Measurements from ENCODE around the gene DGKB. TPM values are rescaled to one million over a fixed set of nuclear protein-coding genes. Genes with fewer than 3 reads are reported as not detected.
"Not testable (repeated sequence)": the region's sequence is repeated elsewhere in the genome, so short reads cannot be mapped to it uniquely, and the experiment has no call there.

DGKB gene
- polyA plus RNA-seq, 4 donors, result 0.19 to 0.31 TPM; not detected in 2

DNA sequence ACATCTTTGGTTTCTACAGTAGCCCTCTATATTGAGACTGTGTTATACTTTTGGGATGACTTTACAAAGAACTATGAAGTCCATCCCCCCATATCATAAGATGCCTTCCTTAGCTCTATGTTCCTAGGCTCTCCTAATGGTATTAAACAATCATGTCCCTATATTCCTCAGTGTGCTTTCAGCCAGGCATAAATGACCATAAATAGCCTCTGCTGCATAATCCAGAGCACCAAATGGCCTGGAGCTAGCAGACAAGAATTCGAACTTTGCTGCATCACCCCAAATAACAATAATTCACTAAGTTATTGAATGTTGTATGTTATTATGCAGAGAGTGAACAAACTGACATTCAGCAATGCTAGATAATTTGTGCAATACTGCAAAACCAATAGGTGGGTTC is 405.2 kb downstream of the DGKB start:
- no peaks in the 10 kb centered on the region for H3K36me3 ChIP-seq (ENCODE audit: control insufficient read depth in 3 of 3, insufficient read depth in 2 of 3, low read depth in 1 of 3, low read length in 3 of 3)
- no peaks in the 10 kb centered on the region for H3K4me1 ChIP-seq (ENCODE audit: control insufficient read depth in 3 of 3, insufficient read depth in 2 of 3, low read depth in 1 of 3, low read length in 2 of 3)
- no peaks in the 10 kb centered on the region for H3K27me3 ChIP-seq (ENCODE audit: control insufficient read depth in 3 of 3, insufficient read depth in 3 of 3, low read length in 3 of 3)
- H3K27ac ChIP-seq (ENCODE audit: low read depth in 1 of 3, low read length in 2 of 3), result no peak overlapping the region
- DNase-seq (no peak), FAIRE-seq (no peak)
- WGBS, 3 donors, result 67 to 75% (median 68%) methylated on average over 1 of the region's 1 CpG
- H3K9me3 ChIP-seq (ENCODE audit: control insufficient read depth in 2 of 2, insufficient read depth in 1 of 2, low read depth in 1 of 2, low read length in 1 of 2), result no peaks in the 10 kb centered on the region
- no peak overlapping the region for H3K4me3 ChIP-seq (ENCODE audit: low read depth in 1 of 3, low read length in 3 of 3)

GRCh38 chr7:14495633-14496032 is 406.9 kb downstream of the DGKB start:
- FAIRE-seq (no peak), DNase-seq (no peak)
- no peaks in the 10 kb centered on the region for H3K36me3 ChIP-seq (ENCODE audit: control insufficient read depth in 3 of 3, insufficient read depth in 2 of 3, low read depth in 1 of 3, low read length in 3 of 3)
- H3K9me3 ChIP-seq (ENCODE audit: control insufficient read depth in 2 of 2, insufficient read depth in 1 of 2, low read depth in 1 of 2, low read length in 1 of 2), result no peaks in the 10 kb centered on the region
- H3K4me1 ChIP-seq (ENCODE audit: control insufficient read depth in 3 of 3, insufficient read depth in 2 of 3, low read depth in 1 of 3, low read length in 2 of 3), result no peaks in the 10 kb centered on the region
- WGBS, 3 donors, result 35 to 71% (median 50%) methylated on average over 2 of the region's 2 CpGs
- no peak overlapping the region for H3K4me3 ChIP-seq (ENCODE audit: low read depth in 1 of 3, low read length in 3 of 3)
- H3K27me3 ChIP-seq (ENCODE audit: control insufficient read depth in 3 of 3, insufficient read depth in 3 of 3, low read length in 3 of 3), result no peaks in the 10 kb centered on the region
- no peak overlapping the region for H3K27ac ChIP-seq (ENCODE audit: low read depth in 1 of 3, low read length in 2 of 3)

GRCh38 chr7:14487701-14488395 is 414.7 kb downstream of the DGKB start:
- no peaks in the 10 kb centered on the region for H3K9me3 ChIP-seq (ENCODE audit: control insufficient read depth in 2 of 2, insufficient read depth in 1 of 2, low read depth in 1 of 2, low read length in 1 of 2)
- no peaks in the 10 kb centered on the region for H3K36me3 ChIP-seq (ENCODE audit: control insufficient read depth in 3 of 3, insufficient read depth in 2 of 3, low read depth in 1 of 3, low read length in 3 of 3)
- H3K4me1 ChIP-seq (ENCODE audit: control insufficient read depth in 3 of 3, insufficient read depth in 2 of 3, low read depth in 1 of 3, low read length in 2 of 3), result no peaks in the 10 kb centered on the region
- no peak overlapping the region for H3K4me3 ChIP-seq (ENCODE audit: low read depth in 1 of 3, low read length in 3 of 3)
- H3K27ac ChIP-seq (ENCODE audit: low read depth in 1 of 3, low read length in 2 of 3), result no peak overlapping the region
- no peaks in the 10 kb centered on the region for H3K27me3 ChIP-seq (ENCODE audit: control insufficient read depth in 3 of 3, insufficient read depth in 3 of 3, low read length in 3 of 3)
- FAIRE-seq, result no peak
- 43 to 54% (median 49%) methylated on average over 3 of the region's 3 CpGs for WGBS, 3 donors
- DNase-seq, result no peak

DNA sequence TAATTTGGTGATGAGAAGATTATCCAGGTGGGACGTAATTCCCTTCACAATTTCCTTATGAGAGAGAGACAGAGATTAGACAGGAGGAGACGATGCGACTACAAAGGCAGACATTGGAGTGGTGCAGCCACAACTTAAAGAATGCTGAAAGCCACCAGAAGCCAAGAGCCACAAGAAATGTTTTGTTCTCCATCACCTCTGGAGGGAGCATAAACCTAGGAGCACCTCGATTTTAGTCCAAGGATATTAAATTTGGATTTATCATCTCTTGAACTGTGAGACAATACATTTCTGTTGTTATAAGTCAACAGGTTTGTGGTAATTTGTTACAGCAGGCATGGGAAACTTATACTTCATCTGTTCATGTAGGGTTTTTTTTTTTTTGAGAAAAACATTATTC is 418.9 kb downstream of the DGKB start:
- FAIRE-seq (no peak), DNase-seq (no peak)
- no peaks in the 10 kb centered on the region for H3K36me3 ChIP-seq (ENCODE audit: control insufficient read depth in 3 of 3, insufficient read depth in 2 of 3, low read depth in 1 of 3, low read length in 3 of 3)
- H3K4me3 ChIP-seq (ENCODE audit: low read depth in 1 of 3, low read length in 3 of 3), result no peak overlapping the region
- WGBS, 3 donors, result 55 to 79% (median 60%) methylated on average over 4 of the region's 4 CpGs
- no peaks in the 10 kb centered on the region for H3K9me3 ChIP-seq (ENCODE audit: control insufficient read depth in 2 of 2, insufficient read depth in 1 of 2, low read depth in 1 of 2, low read length in 1 of 2)
- H3K4me1 ChIP-seq (ENCODE audit: control insufficient read depth in 3 of 3, insufficient read depth in 2 of 3, low read depth in 1 of 3, low read length in 2 of 3), result no peaks in the 10 kb centered on the region
- H3K27ac ChIP-seq (ENCODE audit: low read depth in 1 of 3, low read length in 2 of 3), result no peak overlapping the region
- no peaks in the 10 kb centered on the region for H3K27me3 ChIP-seq (ENCODE audit: control insufficient read depth in 3 of 3, insufficient read depth in 3 of 3, low read length in 3 of 3)

- no peak for FAIRE-seq
- Histone ChIP-seq H3K9me3 (ENCODE audit: control insufficient read depth in 2 of 2, insufficient read depth in 1 of 2, low read depth in 1 of 2, low read length in 1 of 2) (no peaks in the 10 kb centered on the region), H3K27ac (ENCODE audit: low read depth in 1 of 3, low read length in 2 of 3) (no peak overlapping the region), H3K36me3 (ENCODE audit: control insufficient read depth in 3 of 3, insufficient read depth in 2 of 3, low read depth in 1 of 3, low read length in 3 of 3) (no peaks in the 10 kb centered on the region), H3K4me3 (ENCODE audit: low read depth in 1 of 3, low read length in 3 of 3) (no peak overlapping the region), H3K4me1 (ENCODE audit: control insufficient read depth in 3 of 3, insufficient read depth in 2 of 3, low read depth in 1 of 3, low read length in 2 of 3) (no peaks in the 10 kb centered on the region), H3K27me3 (ENCODE audit: control insufficient read depth in 3 of 3, insufficient read depth in 3 of 3, low read length in 3 of 3) (no peaks in the 10 kb centered on the region)
- DNase-seq, result no peak
- WGBS, 3 donors, result 76 to 80% (median 77%) methylated on average over 1 of the region's 1 CpG
These were observed 422.3 kb downstream of the DGKB start for GRCh38 chr7:14480281-14480680.

DNA sequence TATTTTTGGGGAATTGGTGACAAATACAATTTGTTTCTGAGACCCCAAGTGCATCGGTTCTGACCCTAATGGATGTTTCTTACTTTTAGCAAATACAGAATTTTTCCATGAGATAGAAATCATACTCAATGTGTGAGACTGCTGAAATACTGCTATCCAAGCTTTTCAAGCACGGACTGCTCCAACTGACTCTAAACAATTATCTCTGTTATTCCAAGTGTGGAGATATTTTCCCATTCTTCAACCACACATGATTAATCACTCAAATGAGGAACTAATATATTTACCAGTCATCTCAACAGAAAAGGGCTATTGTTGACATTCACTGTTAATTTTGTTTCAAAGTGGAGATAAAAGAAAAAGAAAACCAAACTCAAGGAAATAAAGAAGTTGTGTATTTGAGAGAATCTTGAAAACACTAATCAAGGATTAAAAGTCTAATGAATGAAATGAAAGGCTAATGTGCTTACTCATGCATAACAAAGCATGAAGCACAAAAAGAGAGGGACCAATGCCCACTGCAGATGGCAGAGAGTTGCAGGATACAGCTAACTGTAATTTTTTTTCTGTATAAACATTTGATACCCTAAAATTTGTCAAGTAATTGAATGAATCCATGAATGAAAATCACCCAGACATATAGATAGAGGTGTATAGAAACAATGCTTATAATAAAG is 423.6 kb downstream of the DGKB start:
- H3K27me3 ChIP-seq (ENCODE audit: control insufficient read depth in 3 of 3, insufficient read depth in 3 of 3, low read length in 3 of 3), result no peaks in the 10 kb centered on the region
- H3K27ac ChIP-seq (ENCODE audit: low read depth in 1 of 3, low read length in 2 of 3), result no peak overlapping the region
- DNase-seq, result no peak
- FAIRE-seq, result no peak
- H3K36me3 ChIP-seq (ENCODE audit: control insufficient read depth in 3 of 3, insufficient read depth in 2 of 3, low read depth in 1 of 3, low read length in 3 of 3), result no peaks in the 10 kb centered on the region
- 73 to 82% (median 74%) methylated on average over 2 of the region's 2 CpGs for WGBS, 3 donors
- no peaks in the 10 kb centered on the region for H3K9me3 ChIP-seq (ENCODE audit: control insufficient read depth in 2 of 2, insufficient read depth in 1 of 2, low read depth in 1 of 2, low read length in 1 of 2)
- no peaks in the 10 kb centered on the region for H3K4me1 ChIP-seq (ENCODE audit: control insufficient read depth in 3 of 3, insufficient read depth in 2 of 3, low read depth in 1 of 3, low read length in 2 of 3)
- no peak overlapping the region for H3K4me3 ChIP-seq (ENCODE audit: low read depth in 1 of 3, low read length in 3 of 3)

DNA sequence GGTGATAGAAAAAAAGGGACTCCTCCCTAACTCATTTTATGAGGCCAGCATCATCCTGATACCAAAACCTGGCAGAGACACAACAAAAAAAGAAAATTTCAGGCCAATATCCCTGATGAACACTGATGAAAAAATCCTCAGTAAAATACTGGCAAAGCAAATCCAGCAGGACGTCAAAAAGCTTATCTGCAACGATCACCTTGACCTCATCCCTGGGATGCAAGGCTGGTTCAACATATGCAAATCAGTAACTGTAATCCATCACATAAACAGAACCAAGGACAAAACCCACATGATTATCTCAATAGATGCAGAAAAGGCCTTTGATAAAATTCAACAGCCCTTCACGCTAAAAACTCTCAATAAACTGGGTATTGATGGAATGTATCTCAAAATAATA is 440.8 kb downstream of the DGKB start:
- not testable (repeated sequence) for H3K27me3 ChIP-seq (ENCODE audit: control insufficient read depth in 3 of 3, insufficient read depth in 3 of 3, low read length in 3 of 3); H3K4me1 ChIP-seq (ENCODE audit: control insufficient read depth in 3 of 3, insufficient read depth in 2 of 3, low read depth in 1 of 3, low read length in 2 of 3); H3K9me3 ChIP-seq (ENCODE audit: control insufficient read depth in 2 of 2, insufficient read depth in 1 of 2, low read depth in 1 of 2, low read length in 1 of 2); H3K27ac ChIP-seq (ENCODE audit: low read depth in 1 of 3, low read length in 2 of 3); FAIRE-seq; DNase-seq; H3K36me3 ChIP-seq (ENCODE audit: control insufficient read depth in 3 of 3, insufficient read depth in 2 of 3, low read depth in 1 of 3, low read length in 3 of 3); H3K4me3 ChIP-seq (ENCODE audit: low read depth in 1 of 3, low read length in 3 of 3)
- 42 to 54% (median 48%) methylated on average over 3 of the region's 3 CpGs for WGBS, 3 donors

- not testable (repeated sequence) for H3K4me3 ChIP-seq (ENCODE audit: low read depth in 1 of 3, low read length in 3 of 3); H3K4me1 ChIP-seq (ENCODE audit: control insufficient read depth in 3 of 3, insufficient read depth in 2 of 3, low read depth in 1 of 3, low read length in 2 of 3); FAIRE-seq; H3K36me3 ChIP-seq (ENCODE audit: control insufficient read depth in 3 of 3, insufficient read depth in 2 of 3, low read depth in 1 of 3, low read length in 3 of 3); H3K27ac ChIP-seq (ENCODE audit: low read depth in 1 of 3, low read length in 2 of 3); DNase-seq; H3K9me3 ChIP-seq (ENCODE audit: control insufficient read depth in 2 of 2, insufficient read depth in 1 of 2, low read depth in 1 of 2, low read length in 1 of 2); H3K27me3 ChIP-seq (ENCODE audit: control insufficient read depth in 3 of 3, insufficient read depth in 3 of 3, low read length in 3 of 3)
- WGBS, 3 donors, result 87 to 91% (median 90%) methylated on average over 7 of the region's 7 CpGs
These were observed 443.7 kb downstream of the DGKB start for GRCh38 chr7:14458846-14459245.
